OCI-LY1 (cell line): Measurements from ENCODE around the gene AKT1.

Source experiments
- H2AFZ ChIP-seq: fragments of 200-600 bp; sonication (generic), shearing (Covaris generic); 2 replicates; pipeline ENCODE4 v1.6.0; 2014; ENCODE audit warnings: antibody characterized with exemption, mild to moderate bottlenecking, low read length
- H3F3A ChIP-seq: fragments of 200-600 bp; sonication (generic), shearing (Covaris generic); 2 replicates; pipeline ENCODE4 v1.6.0; 2014; ENCODE audit warnings: mild to moderate bottlenecking, antibody characterized with exemption, low read length, moderate library complexity; ENCODE audit not compliant: insufficient read depth
- H3K27ac ChIP-seq: fragments of 200-600 bp; sonication (generic); 2 replicates; pipeline ENCODE4 v1.5.1; 2014; ENCODE audit warnings: low read length, mixed run types, mild to moderate bottlenecking, low read depth; ENCODE audit not compliant: poor library complexity, severe bottlenecking
- H3K27me3 ChIP-seq: fragments of 200-600 bp; sonication (generic); 2 replicates; pipeline ENCODE4 v1.6.0; 2014; ENCODE audit warnings: antibody characterized with exemption, mild to moderate bottlenecking, low read length, moderate library complexity; ENCODE audit not compliant: insufficient read depth
- H3K36me3 ChIP-seq: fragments of 200-600 bp; sonication (generic); 2 replicates; pipeline ENCODE4 v1.6.1; 2014; ENCODE audit warnings: mild to moderate bottlenecking, antibody characterized with exemption, low read length, moderate library complexity, mixed read lengths; ENCODE audit not compliant: insufficient read depth
- H3K4me1 ChIP-seq: fragments of 200-600 bp; sonication (generic); 2 replicates; pipeline ENCODE4 v1.5.1; 2014; ENCODE audit warnings: mild to moderate bottlenecking, low read length, moderate library complexity; ENCODE audit not compliant: insufficient read depth, severe bottlenecking
- H3K4me2 ChIP-seq: fragments of 200-600 bp; sonication (generic), shearing (Covaris generic); 2 replicates; pipeline ENCODE4 v1.6.1; 2014; ENCODE audit warnings: low read length
- H3K4me3 ChIP-seq: fragments of 200-600 bp; sonication (generic); 2 replicates; pipeline ENCODE4 v1.5.1; 2014; ENCODE audit warnings: low read length, low read depth, mild to moderate bottlenecking, mixed read lengths; ENCODE audit not compliant: poor library complexity, severe bottlenecking
- H3K79me2 ChIP-seq: fragments of 200-600 bp; shearing (Covaris generic); 2 replicates; pipeline ENCODE4 v1.6.1; 2016; ENCODE audit warnings: mixed run types, low read length, mixed read lengths; ENCODE audit not compliant: insufficient read depth
- H3K9ac ChIP-seq: fragments of 200-600 bp; sonication (generic), shearing (Covaris generic); 2 replicates; pipeline ENCODE4 v1.6.1; 2014; ENCODE audit warnings: mild to moderate bottlenecking, low read length, mixed read lengths
- H3K9me2 ChIP-seq: fragments of 200-600 bp; sonication (generic), shearing (Covaris generic); 2 replicates; pipeline ENCODE4 v1.6.1; 2014; ENCODE audit warnings: low read depth, mild to moderate bottlenecking, low read length, mixed read lengths
- H3K9me3 ChIP-seq: fragments of 200-600 bp; shearing (Covaris generic); 2 replicates; pipeline ENCODE4 v1.6.1; 2014; ENCODE audit warnings: low read length, mixed read lengths
- H4K20me1 ChIP-seq: fragments of 200-600 bp; sonication (generic), shearing (Covaris generic); 2 replicates; pipeline ENCODE4 v1.6.0; 2016; ENCODE audit warnings: mild to moderate bottlenecking, low read length; ENCODE audit not compliant: insufficient read depth
- CTCF ChIP-seq: fragments of 200-600 bp; sonication (generic), shearing (Covaris generic); IDR thresholded peaks from 2 replicates; pipeline ENCODE4 v1.5.1; 2017; ENCODE audit warnings: mild to moderate bottlenecking, antibody characterized with exemption, low read length, moderate library complexity, mixed read lengths
- EZH2 ChIP-seq: fragments of 200-600 bp; sonication (generic), shearing (Covaris generic); IDR thresholded peaks from 2 replicates; pipeline ENCODE4 v1.8.0; 2017; ENCODE audit warnings: borderline replicate concordance, mixed run types, mild to moderate bottlenecking, antibody characterized with exemption, low read length, moderate library complexity, mixed read lengths

Gene AKT1

DNA sequence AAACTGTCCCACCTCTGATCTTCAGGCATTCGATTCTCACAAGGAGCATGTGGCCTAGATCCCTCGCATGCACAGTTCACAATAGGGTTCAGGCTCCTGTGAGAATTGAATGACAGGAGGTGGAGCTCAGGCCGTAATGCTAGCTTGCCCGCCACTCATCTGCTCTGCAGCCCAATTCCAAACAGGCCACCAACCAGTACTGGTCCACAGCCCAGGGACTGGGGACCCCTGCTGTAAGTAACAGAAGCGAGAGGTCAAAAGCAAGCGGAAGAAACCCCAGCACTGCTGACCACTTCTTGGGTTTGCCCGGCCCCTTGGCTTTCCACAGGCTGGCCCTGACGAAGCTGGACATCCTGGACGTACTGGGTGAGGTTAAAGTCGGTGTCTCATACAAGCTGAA, 51.1 kb downstream of the AKT1 start:
- Histone ChIP-seq H3K4me1 (no peaks in the 10 kb centered on the region), H3F3A (no peaks in the 10 kb centered on the region), H3K36me3 (no peaks in the 10 kb centered on the region), H3K27ac (no peak overlapping the region), H3K9me3 (no peaks in the 10 kb centered on the region), H4K20me1 (no peaks in the 10 kb centered on the region), H3K9me2 (no peaks in the 10 kb centered on the region), H3K4me2 (no peak overlapping the region), H3K79me2 (no peaks in the 10 kb centered on the region), H3K9ac (no peak overlapping the region), H3K27me3 (peaks cover 13% of the 10 kb centered on the region; the same call in 1 of the 2 replicates), H2AFZ (no peak overlapping the region), H3K4me3 (no peak overlapping the region)
- TF ChIP-seq EZH2 (no peak), CTCF (no peak)

- Histone ChIP-seq H3K4me1 (no peaks in the 10 kb centered on the region), H2AFZ (no peak overlapping the region), H3K9me3 (no peaks in the 10 kb centered on the region), H4K20me1 (no peaks in the 10 kb centered on the region), H3K9me2 (no peaks in the 10 kb centered on the region), H3K9ac (no peak overlapping the region), H3K4me3 (no peak overlapping the region), H3K4me2 (no peak overlapping the region), H3F3A (no peaks in the 10 kb centered on the region), H3K36me3 (no peaks in the 10 kb centered on the region), H3K27ac (no peak overlapping the region), H3K27me3 (peaks cover 18% of the 10 kb centered on the region; the same call in 1 of the 2 replicates), H3K79me2 (no peaks in the 10 kb centered on the region)
- TF ChIP-seq CTCF (no peak), EZH2 (no peak)
Observed at GRCh38 chr14:104743461-104744380, 51.8 kb downstream of the AKT1 start.

DNA sequence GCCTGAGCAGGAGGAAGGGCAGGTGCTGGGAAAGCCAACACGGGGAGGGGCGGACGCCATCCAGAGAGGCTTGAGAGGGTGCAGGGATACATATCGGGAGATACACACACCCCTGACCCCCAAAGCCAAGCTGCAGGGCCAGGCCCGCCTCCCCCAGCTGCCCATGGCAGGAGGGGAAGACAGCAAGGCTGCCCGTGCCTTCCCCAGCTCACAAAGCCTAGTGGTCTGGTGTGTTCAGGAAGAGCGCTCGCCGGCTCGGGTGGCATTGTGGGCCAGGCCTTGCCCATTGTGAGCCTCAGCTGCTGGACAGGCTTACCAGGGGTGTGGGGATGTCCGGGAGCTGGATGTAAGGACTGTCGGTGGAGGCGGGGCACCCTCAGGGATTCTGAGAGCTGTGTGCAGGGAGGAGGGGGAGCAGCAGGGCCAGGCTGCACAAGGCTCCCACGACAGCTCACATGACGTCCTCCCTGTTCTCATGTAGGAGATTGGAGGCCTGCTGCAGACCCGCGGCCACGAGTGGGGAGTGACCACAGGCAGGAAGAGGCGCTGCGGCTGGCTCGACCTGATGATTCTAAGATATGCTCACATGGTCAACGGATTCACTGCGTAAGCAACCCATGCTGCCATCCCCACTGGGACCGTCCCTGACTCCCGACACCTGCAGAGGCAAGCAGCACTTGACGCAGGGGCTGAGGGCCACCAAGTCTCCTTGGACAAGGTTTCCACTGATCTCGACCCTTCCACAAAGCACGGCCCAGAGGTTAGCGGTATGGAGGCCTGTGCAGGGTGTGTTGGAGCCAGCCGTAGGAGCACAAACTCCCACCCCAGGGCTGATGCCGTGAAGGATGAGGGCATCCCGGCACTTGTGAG, 52.7 kb downstream of the AKT1 start:
- Histone ChIP-seq H4K20me1 (no peaks in the 10 kb centered on the region), H3K9ac (no peak overlapping the region), H3K36me3 (no peaks in the 10 kb centered on the region), H3F3A (no peaks in the 10 kb centered on the region), H3K27ac (no peak overlapping the region), H3K4me2 (no peak overlapping the region), H3K9me2 (no peaks in the 10 kb centered on the region), H3K27me3 (peaks cover 22% of the 10 kb centered on the region; the same call in 1 of the 2 replicates), H2AFZ (no peak overlapping the region), H3K4me1 (no peaks in the 10 kb centered on the region), H3K4me3 (no peak overlapping the region), H3K9me3 (no peaks in the 10 kb centered on the region), H3K79me2 (no peaks in the 10 kb centered on the region)
- no peak for TF ChIP-seq CTCF
- no peak for TF ChIP-seq EZH2
